NCI-H82 treated with DMSO at 0.1 percent for 48 hours (cell line): ENCODE results near the gene GARIN5B.
"Not testable (repeated sequence)": the region's sequence is repeated elsewhere in the genome, so short reads cannot be mapped to it uniquely, and the experiment has no call there.

Source experiments
- DNase-seq: peaks from one replicate; lab custom pipeline; 2025; ENCODE audit not compliant: unreplicated experiment; lab: John Stamatoyannopoulos, UW

The GARIN5B gene

DNA sequence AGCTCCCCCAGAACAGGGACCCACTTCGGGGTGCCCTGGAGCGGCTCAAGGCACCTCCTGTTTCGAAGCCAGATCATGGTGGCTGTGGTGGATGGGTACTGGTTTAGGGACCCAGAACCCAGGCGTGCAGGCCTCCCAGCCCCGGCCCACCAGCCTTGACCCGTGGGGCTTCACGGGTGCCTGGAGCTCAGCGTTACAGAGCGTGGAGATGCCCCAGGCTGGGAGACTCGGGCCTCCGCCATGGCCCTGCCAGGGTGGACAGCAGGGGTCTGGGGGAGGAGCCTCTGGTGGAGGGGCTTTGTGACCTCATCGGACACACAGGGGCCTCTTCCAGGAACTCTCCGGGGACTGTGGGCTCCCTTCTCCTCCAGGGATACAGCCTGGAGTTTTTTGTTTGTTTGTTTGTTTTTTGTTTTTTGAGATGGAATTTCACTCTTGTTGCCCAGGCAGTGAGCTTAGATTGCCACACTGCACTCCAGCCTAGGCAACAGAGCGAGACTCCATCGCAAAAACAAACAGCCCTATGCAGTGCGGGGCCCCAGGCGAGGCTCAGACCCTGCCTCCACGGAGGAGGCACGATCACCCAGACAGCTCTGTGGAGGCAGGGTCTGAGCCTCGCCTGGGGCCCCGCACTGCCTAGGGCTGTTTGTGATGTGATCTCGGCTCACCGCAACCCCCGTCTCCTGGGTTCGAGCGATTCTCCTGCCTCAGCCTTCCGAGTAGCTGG, at the start of gene GARIN5B:
Gene GARIN5B (minus strand): TSS at position 271 of the 727 bp plus-strand sequence. CDS start 194 bp downstream, at position 77.
- DNase-seq, result no peak

DNA sequence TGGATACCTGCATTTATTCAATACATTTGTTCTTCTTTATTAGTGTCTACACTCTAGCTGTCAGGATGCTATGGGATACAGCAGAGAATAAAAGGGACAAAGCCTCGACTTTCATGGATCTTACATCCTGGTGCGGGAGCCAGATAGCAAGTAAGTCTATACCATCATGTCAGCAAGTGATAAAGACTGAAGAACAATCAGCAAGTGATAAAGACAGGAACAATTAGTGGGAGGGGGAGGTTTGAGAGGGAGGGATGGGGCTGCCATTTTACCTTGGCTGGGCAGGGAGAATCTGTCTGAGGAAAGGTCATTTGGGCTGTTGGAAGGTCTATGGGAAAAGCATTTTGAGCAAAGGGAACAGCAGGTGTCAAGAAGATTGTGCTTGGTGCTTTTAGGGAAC, 47.1 kb upstream of the GARIN5B start:
- no peak for DNase-seq

DNA sequence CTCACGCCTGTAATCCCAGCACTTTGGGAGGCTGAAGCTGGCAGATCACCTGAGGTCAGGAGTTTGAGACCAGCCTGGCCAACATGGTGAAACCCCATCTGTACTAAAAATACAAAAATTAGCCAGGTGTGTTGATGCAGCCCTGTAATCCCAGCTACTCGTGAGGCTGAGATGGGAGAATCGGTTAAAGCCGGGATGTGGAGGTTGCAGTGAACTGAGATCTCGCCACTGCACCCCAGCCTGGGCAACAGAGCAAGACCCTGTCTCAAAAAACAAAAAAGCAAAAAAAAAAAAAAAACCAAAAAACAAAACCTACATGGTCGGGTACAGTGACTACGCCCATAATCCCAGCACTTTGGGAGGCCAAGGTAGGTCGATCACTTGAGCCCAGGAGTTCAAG, 46.1 kb upstream of the GARIN5B start:
- DNase-seq, result not testable (repeated sequence)

DNA sequence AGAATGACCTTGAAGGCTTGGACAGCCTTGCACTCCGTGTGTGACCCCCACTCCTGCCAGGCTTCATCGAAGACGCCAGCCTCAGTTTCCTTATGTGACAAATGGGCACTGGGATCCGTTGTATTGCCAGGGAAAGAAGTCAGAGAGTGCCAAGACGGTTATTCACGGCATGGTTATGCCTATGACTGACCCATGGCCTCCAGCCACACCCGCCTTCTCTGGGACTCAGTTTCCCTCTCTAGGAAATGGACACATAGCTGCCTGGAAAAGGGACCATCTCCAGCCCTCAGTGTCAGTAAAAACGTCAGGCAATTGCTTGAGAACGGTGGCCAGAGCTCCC, 45.4 kb upstream of the GARIN5B start:
- DNase-seq, result no peak

DNA sequence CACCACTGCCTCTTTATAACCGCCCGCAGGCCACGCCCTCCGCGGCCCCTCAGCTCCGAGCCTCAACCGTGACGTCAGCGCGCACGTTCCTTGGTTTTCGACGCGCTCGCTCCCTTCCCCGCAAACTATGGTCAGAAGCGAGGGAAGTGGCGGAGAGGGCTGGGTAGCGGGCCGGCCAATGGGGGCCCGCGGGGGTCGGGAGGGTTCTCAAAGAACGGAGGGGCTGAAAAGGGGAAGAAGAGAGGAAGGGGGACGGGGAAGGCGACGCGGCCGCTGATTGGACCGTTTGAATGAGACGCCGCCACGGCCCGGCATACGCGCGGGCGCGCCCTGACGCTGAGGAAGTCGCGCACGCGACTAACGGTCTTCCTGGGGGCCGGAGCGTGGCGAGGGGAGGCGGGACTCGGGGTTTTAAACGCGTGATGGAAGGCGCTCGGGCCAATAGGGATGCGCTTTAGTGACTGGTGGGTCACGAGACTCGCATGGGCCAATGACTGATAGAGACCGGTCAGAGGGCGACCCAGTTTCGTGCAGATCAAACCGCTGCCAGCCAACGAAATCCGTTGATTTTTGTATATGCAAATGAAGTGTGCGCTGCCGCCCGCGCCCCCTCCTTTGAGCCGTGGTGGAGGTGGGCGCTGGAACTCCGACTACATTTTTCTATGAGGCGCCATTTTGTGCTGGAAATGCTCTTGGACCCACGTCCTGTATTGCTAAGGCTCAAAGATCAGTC, 44.9 kb upstream of the GARIN5B start:
- DNase-seq, result peak; percentile 99

DNA sequence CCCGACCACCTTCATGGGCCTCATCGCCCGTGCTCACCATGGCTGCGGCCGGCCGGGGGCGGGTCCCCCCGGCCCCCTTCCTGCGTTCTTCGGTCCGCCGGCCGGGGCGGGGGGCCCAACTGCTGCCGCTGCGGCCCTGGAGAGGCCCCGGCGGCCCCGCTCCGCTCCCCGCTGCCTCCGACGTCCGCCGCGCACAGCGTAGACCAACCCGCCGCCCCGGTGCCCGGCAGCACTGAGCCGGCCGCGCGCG, 44.4 kb upstream of the GARIN5B start, which contains the start of gene UBE2S:
Gene UBE2S (minus strand): TSS at position 239 of the 250 bp plus-strand sequence. CDS start 199 bp downstream, at position 40.
- not testable (repeated sequence) for DNase-seq

DNA sequence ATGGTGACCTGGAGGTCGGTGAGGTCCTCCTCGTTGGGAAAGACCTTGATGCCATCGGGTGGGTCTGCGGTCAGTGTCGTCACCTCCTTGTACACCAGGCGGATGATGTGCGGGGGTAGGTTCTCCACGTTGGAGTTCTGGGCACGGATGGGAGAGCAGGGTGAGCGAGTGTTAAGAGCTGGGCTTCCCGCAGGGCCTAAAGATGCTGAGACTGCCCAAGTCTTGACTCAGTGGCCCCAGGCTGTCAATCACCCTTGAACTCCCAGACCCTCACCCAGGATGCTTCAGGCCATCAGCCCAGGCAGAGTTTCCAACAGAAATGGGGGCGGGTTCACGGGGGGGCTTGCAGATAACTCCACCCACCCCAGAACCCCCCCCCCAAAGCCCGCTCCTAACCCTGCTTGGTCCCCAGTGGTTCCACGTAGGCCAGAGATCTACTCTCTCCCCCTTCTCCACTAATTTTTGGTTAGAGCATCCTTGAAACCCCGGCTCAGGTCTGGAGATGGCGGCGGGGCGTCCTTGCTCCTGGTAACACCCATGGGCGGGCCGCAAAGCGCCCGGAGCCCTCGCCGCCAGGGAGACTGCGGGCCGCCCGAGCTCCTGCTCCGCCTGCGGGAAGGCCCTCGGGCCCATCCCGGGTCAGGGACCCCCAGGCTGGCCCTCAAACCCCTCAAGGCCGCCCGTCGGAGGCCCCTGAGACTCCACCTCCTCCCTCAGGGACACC, 43.9 kb upstream of the GARIN5B start:
- DNase-seq, result no peak

DNA sequence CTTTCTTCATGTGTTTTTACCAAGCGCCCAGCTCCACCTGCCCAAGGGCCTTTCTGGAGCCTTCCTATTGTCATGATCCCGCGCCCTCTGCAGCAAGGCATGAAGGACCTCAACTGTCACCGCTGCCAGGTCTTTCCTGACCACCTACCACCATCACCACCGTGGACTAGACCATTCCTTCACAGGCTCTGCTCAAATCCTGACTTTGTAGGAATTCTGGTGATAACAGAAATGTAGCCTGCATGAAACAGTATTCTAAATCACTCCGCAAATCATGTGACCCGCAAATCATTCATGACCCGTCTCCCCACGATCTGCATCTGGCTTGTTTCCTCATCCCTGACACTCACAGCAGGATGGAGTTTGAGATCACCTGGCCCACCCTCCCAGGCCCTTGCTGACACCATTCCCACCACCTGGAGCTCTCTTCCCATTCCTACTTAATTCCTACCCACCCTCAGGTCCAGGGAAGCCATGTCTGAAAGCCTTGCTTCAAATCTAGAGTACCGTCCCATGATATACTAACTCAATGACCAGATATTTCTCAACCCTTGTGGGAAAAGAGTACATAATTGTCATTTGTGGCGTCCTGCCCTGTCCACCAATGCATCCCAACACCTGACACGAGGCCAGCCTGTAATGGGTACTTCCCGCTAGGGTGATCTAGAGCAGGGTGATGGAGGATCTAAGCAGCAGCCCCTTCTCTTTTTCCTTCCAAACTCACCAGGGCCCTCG, 43.2 kb upstream of the GARIN5B start:
- DNase-seq, result no peak

DNA sequence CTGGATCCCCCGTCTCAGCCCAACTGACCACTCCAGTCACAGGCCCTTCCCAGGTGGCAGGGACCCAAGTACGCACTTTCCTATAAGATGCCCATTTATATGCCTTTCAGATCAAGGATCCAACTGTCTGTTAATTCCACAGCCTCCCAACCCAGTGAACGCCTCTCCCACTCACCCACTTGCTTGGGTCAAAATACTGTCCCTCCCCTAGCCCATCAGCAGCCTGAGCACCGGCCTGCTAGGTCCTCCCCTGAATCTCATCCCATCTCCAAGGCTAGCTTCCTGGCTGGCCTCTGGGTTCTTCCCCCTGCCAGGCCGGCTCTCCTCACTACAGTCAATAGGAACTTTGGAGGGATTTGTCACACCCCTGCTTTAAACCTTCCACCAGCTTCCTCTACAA, 42.6 kb upstream of the GARIN5B start:
- DNase-seq, result no peak

DNA sequence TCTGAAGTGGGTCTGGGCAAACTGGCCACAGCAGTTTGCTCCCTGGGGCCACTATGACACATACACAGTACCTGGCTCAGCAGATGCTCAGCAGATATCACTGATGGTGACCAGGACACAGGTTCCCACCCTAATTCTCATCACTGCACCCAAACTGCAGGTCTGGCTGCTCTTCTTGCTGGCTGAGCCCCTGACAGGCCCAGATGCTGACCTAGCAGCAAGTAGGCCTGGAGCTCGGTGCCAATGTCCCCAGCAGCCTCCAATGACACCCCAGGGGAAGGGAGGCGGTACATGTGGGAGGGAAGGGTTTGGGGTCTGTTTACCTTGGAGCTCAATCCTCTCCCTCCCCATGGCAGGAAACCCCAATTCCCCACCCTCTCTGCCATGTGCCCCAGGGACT, 39.4 kb upstream of the GARIN5B start:
- no peak for DNase-seq

DNA sequence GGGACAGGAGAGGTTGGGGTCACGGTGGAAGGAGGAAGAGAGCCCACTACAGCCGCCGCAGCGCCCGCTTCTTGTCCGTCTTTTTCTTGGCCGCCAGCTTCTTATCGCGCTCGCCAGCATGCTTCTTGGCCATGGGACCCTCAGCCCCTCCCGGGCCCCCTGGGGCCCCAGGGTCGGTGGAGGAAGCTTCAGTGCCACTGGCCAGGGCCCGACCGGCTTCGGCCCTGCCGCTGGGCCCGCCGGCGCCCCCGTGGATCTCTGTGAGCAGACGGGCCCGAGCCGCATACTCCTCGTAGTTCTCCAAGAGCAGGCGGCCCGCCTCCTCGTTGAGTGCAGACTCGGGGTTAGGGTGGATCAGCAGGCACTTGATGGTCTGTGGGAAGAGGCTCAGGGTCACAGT, 38.3 kb upstream of the GARIN5B start:
- not testable (repeated sequence) for DNase-seq

DNA sequence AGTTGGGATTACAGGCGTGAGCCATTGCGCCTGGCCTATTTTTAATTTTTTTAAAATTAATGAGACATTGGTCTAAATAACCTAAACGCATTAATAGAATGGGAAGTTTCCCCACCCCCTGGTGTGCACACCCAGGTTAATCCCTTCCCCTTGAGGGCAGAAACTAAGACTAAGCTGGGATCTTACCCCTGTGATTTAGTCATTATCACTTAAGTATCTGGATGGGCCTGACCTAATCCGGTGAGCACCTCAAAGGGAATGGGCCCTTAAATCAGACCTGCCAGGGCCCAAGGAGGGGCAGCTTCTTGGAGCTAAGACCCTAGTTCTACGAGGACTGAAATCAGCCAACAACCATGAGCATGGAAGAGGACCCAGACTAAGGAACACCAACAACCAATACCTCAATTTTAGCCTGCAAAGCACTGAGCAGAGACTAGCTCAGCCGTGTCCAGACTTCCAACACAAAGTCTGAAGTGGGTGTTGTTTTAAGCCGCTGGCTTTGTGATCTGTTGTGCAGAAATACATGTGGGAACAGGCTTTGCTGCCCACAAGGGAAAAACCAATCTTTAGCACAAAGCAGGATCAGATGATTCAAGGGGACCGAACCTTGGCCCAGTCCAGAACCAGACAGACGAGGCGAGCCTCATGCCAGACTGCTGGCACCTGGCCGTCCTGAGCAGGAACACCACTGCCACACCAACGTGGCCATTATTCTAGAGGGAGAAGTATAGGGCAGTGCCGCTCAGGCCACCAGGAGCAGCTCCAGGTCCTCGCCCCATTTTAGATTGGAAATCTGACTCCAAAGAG, 37.4 kb upstream of the GARIN5B start:
- DNase-seq, result peak; percentile 81

DNA sequence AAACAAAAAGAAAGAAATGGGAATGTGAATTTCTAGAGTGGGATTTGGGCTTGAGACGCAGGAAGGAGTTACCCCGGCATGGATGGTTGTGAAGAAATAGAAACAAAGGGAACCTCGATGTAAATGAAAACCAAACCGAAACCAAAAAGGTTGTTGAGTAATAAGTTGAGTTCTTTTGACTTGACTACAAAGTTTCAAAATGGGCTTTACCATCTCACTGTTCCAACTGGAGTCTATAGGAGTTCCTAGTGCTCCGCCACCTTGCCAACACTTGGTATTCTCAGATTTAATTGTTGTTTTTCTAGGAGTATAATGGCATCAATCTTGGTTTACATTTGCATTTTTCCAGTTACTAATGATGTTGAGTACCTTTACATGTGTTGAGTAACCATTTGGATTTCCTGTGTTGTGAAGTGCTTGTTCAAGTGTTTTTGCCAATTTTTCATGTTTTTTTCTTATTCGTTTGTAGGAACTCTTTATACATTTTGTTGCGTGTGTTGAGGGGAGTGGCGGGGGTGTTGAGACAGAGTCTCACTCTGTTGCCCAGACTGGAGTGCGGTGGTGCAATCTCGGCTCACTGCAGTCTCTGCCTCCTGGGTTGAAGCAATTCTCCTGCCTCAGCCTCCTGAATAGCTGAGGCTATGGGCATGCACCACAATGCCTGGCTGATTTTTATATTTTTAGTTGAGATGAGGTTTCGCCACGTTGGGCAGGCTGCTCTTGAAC, 35.3 kb upstream of the GARIN5B start:
- no peak for DNase-seq

DNA sequence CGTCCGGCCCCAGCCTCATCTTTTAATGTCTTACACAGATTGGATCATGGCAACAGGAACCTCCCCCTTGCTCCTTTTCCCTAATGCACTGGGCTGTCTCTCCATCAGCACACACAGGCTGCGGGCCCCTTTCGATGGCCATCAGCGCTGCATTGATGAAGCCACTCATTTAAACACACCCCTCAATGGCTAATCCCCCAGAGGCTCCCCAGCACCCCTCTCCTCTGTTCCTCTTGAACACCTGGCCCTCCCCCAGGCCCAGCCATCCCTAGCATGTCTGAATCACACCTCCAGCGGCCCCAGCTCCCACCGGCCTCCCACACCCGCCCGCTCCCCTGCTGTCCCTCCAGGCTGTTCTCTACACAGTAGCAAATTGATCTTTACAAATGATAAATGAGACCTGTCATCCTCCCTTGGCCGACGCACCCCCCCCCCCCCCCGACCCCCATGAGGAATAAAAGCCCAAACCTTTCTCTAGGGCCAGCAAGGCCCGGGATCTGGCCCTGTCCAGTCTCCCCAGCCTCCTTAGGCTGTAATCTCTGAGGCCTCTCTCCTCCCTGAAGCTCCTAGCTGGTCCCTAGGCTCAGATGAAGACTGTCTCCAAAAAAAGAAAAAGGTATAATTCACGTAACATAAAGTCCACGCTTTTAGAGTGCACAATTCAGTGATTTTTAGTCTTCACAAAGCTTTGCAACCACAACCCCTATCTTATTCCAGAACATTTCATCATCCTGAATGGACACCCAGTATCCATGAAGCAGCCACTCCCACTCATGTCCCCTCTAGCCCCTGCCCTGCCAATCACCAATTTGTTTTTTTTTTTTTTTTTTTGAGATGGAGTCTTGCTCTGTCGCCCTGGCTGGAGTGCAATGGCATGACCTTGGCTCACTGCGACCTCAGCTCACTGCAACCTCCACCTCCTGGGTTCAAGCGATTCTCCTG, 30.0 kb upstream of the GARIN5B start:
- DNase-seq, result no peak

DNA sequence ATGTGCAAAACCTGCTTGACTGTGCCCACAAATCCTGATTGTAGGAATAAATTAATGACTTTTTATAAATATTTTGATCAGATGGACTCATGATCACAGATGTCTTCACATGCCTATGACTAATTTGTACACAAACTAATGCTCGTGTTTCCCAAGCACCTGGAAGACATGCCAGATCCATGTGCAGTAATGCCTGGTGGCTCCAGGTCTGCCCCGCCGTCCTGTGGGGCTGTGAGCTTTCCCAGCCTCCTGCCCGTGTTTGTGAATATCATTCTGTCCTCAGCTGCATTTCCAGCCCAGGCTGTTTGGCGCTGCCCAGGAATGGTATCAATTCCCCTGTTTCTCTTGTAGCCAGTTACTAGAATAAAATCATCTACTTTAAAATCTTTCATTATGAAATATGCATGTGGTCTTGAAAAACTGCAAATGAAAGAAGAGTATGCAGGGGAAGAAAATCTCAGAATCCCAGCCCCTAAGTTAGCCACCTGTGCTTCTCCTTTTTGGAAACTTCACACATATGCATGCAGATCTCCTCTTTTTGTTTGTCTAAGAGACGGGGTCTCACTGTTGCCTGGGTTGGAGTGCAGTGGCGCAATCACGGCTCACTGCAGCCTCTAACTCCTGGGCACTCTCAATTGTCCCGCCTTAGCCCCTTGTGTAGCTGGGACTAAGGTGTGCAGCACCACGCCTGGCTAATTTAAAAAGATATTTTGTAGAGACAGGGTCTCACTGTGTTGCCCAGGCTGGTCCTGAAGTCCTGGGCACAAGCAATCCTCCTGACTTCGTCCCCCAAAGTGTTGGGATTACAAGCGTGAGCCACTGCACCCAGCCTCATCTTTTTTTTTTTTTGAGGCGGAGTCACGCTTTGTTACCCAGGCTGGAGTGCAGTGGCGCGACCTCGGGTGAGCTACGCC, 28.9 kb upstream of the GARIN5B start:
- no peak for DNase-seq

DNA sequence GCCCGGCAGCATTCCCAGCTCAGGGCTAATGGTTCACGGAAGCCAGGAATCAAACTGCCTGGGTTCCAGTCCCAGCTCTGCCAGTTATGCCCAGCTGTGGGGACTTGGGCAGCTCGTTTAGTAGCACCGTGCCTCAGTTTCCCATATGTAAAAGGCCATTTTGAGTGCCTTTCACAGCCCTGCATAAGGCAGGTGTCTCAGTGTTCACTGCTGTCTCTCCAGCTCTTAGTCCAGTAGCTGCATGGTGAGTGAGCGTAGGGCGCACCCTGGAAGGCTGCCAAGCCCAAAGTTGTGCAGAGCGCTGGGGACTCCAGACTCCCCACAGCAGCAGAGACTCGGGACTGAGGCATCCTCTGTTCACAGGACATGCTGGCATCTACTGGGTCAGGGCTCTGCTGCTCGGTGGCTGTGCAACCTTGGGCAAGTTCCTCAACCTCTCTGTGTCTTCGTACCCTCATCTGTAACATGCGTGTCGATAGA, 28.2 kb upstream of the GARIN5B start:
- DNase-seq, result no peak

DNA sequence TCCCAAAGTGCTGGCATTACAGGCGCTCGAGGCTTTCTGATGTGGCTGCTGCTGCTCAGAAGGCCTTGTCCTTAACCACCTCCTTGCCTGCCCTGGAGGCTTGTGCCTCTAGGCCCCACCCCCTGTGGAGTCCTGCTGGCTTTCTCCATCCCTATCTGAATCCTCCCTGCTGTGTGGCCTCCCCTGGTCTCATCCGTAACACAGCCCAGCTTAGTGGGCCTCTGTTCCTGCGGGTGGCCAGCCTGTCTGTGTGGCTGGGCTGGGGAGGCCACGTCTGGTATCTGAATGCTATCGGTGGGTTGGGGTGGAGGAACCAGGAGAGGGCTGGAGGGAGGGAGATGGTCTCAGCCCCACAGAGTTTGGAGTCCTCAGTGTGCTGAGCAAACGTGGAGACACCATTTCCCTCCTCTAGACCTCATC, 27.4 kb upstream of the GARIN5B start:
- DNase-seq, result no peak
